Endothelial cell of umbilical vein (primary cell): ENCODE data around the gene FKRP. TPM values are rescaled to one million over a fixed set of nuclear protein-coding genes. Genes with fewer than 3 reads are reported as not detected.

Source experiments
- BruUV-seq: library from RNA; stranded (reverse); fragments of 400-500 nt; replicated peaks from 2 replicates; lab custom pipeline; 2021; lab: Mats Ljungman, UMichigan
- CTCF ChIA-PET: fragments of 300-600, 350-600 bp; sonication (Branson Sonifier 250); formaldehyde crosslinking; loops from one replicate; lab custom pipeline; 2021; ENCODE audit warnings: antibody characterized with exemption, inconsistent platforms; lab: Charles Lee
- POLR2A ChIA-PET: fragments of 300-600, 350-600 bp; sonication (Branson Sonifier 250); formaldehyde crosslinking; loops from one replicate; lab custom pipeline; 2021; ENCODE audit warnings: antibody characterized with exemption, inconsistent platforms; lab: Charles Lee
- DNase-seq: peaks from one replicate; pipeline ENCODE4 v3.0.0-alpha.2; 2011; ENCODE audit warnings: low read depth, low spot score
- FAIRE-seq: peaks from 2 replicates; lab custom pipeline; 2011; peaks lifted over from hg19 to GRCh38; lab: Jason Lieb, UNC
- H2AFZ ChIP-seq: 2 replicates; pipeline ENCODE4 v1.6.0; 2012; ENCODE audit warnings: low read depth, low read length, control low read depth, inconsistent platforms
- H3K27ac ChIP-seq: 2 replicates; pipeline ENCODE4 v1.5.1; 2011; ENCODE audit warnings: low read depth, mild to moderate bottlenecking, control low read depth, low read length, moderate library complexity; ENCODE audit not compliant: insufficient read depth
- H3K27me3 ChIP-seq, 2 experiments: 2 replicates each; pipeline versions ENCODE4 v1.6.0 to v1.6.1; 2011; ENCODE audit warnings: low read length in 2 of 2, mixed read lengths in 1 of 2; ENCODE audit not compliant: control insufficient read depth in 2 of 2, insufficient read depth in 2 of 2
- H3K36me3 ChIP-seq, 2 experiments: 2 replicates in 1 of 2; 3 replicates in 1 of 2; pipeline ENCODE4 v1.5.1; 2011; ENCODE audit warnings: low read length in 2 of 2, mild to moderate bottlenecking in 1 of 2, moderate library complexity in 1 of 2; ENCODE audit not compliant: control insufficient read depth in 2 of 2, insufficient read depth in 2 of 2; ENCODE audit errors: extremely low read depth in 1 of 2
- H3K4me1 ChIP-seq: 3 replicates; pipeline ENCODE4 v1.5.1; 2011; ENCODE audit warnings: mild to moderate bottlenecking, low read length; ENCODE audit not compliant: control insufficient read depth, insufficient read depth; ENCODE audit errors: extremely low read depth
- H3K4me2 ChIP-seq: 2 replicates; pipeline ENCODE4 v1.6.1; 2011; ENCODE audit warnings: low read length, control low read depth, mixed read lengths; ENCODE audit not compliant: insufficient read depth
- H3K4me3 ChIP-seq, 3 experiments: fragments of 200-600 bp in 1 of 3; sonication (generic), shearing (Covaris generic) in 1 of 3; replicated peaks in 1 of 3; 2 replicates each; pipeline ENCODE4 v1.5.1; 2011 to 2016; ENCODE audit warnings: control low read depth in 3 of 3, low read length in 3 of 3, mild to moderate bottlenecking in 2 of 3, inconsistent platforms in 1 of 3, low read depth in 1 of 3, moderate library complexity in 1 of 3; ENCODE audit not compliant: insufficient read depth in 1 of 3
- H3K79me2 ChIP-seq: 2 replicates; pipeline ENCODE4 v1.6.0; 2012; ENCODE audit warnings: low read length, inconsistent platforms; ENCODE audit not compliant: control insufficient read depth, insufficient read depth
- H3K9ac ChIP-seq: replicated peaks from 2 replicates; pipeline ENCODE3; 2011; ENCODE audit warnings: low read length, control low read depth; ENCODE audit not compliant: insufficient read depth; ENCODE audit errors: extremely low read depth
- H3K9me1 ChIP-seq: replicated peaks from 3 replicates; pipeline ENCODE4 v1.6.0; 2011; ENCODE audit warnings: mild to moderate bottlenecking, low read length; ENCODE audit not compliant: control insufficient read depth, insufficient read depth; ENCODE audit errors: extremely low read depth
- H3K9me3 ChIP-seq: replicated peaks from 2 replicates; pipeline ENCODE4 v1.5.1; 2012; ENCODE audit warnings: low read length, inconsistent platforms; ENCODE audit not compliant: control insufficient read depth, insufficient read depth
- H4K20me1 ChIP-seq: replicated peaks from 2 replicates; pipeline ENCODE3; 2011; ENCODE audit warnings: mild to moderate bottlenecking, low read length; ENCODE audit not compliant: control insufficient read depth, insufficient read depth; ENCODE audit errors: extremely low read depth
- FOS ChIP-seq: IDR thresholded peaks from 2 replicates; pipeline ENCODE4 v1.6.1; 2011; ENCODE audit warnings: mild to moderate bottlenecking, low read length, moderate library complexity, borderline replicate concordance; ENCODE audit not compliant: insufficient read depth
- GATA2 ChIP-seq: IDR thresholded peaks from 2 replicates; pipeline ENCODE4 v1.7.0; 2011; ENCODE audit warnings: low read depth, mild to moderate bottlenecking, moderate library complexity, mixed read lengths, low read length; ENCODE audit not compliant: insufficient read length, insufficient read depth
- JUN ChIP-seq: IDR thresholded peaks from 2 replicates; pipeline ENCODE4 v1.6.1; 2011; ENCODE audit warnings: borderline replicate concordance, low read depth; ENCODE audit not compliant: insufficient read length, insufficient read depth
- MAX ChIP-seq: IDR thresholded peaks from 2 replicates; pipeline ENCODE4 v1.6.1; 2011; ENCODE audit not compliant: insufficient read depth, insufficient read length
- MYC ChIP-seq: IDR thresholded peaks from one replicate; pipeline ENCODE4 v1.6.1; 2011; ENCODE audit warnings: mild to moderate bottlenecking, low read depth, low read length
- POLR2A ChIP-seq: IDR thresholded peaks from 2 replicates; pipeline ENCODE4 v1.6.1; 2012; ENCODE audit warnings: low read depth, mild to moderate bottlenecking, control low read depth, low read length
- POLR2AphosphoS5 ChIP-seq: IDR thresholded peaks from 2 replicates; pipeline ENCODE4 v1.6.1; 2012; ENCODE audit warnings: low read depth, mild to moderate bottlenecking, control low read depth, low read length, moderate library complexity; ENCODE audit not compliant: insufficient read depth
- dilution Hi-C: fragments of 300-500 bp; cut with MboI; formaldehyde crosslinking; loops from one replicate; pipeline ENCODE4 v1.15.0; 2019; ENCODE audit warnings: low sequenced_read_pairs; ENCODE audit not compliant: extremely low pct_ligation_motif_present
- intact Hi-C: fragments of 100-400 bp; cut with micrococcal nuclease; formaldehyde crosslinking; loops from one replicate; pipeline ENCODE4 v1.10.0; 2022
- polyA plus RNA-seq, 4 experiments: library from polyadenylated mRNA; depleted of rRNA in 3 of 4; stranded (reverse) in 3 of 4; unstranded in 1 of 4; fragments of >200 nt; gene quantifications; 2 replicates each; pipeline versions ENCODE4 v1.2.1 to v1.2.3, GENCODE V29; 2011 to 2012; ENCODE audit warnings: missing spikeins in 1 of 4
- total RNA-seq: library from RNA; stranded (reverse); gene quantifications from 2 replicates; pipeline ENCODE4 v1.2.3, GENCODE V29; 2021
- TF ChIP-seq, protein P1 (sequence below), 2 donors: IDR thresholded peaks; 1 replicate in 1 of 2; 2 replicates in 1 of 2; pipeline ENCODE4 v1.5.1; 2011; ENCODE audit warnings: low read length in 2 of 2, mild to moderate bottlenecking in 2 of 2, moderate library complexity in 2 of 2, control low read depth in 1 of 2, inconsistent platforms in 1 of 2, low read depth in 1 of 2; ENCODE audit not compliant: insufficient read depth in 1 of 2; ENCODE audit errors: extremely low read depth in 1 of 2

Gene FKRP
- total and polyA plus RNA-seq, 2 donors (not counting 3 experiments of a cell fraction or from before 2014, with no cell fraction given), result 31.5 to 32.8 TPM

GRCh38 chr19:46755853-46756543 is 10.1 kb downstream of the FKRP start:
- intact Hi-C loops, result loop anchor here (1.0 kb wide), 1 partner anchor 30 kb away; no protein-coding TSS in a partner anchor
- FAIRE-seq, result no peak

DNA sequence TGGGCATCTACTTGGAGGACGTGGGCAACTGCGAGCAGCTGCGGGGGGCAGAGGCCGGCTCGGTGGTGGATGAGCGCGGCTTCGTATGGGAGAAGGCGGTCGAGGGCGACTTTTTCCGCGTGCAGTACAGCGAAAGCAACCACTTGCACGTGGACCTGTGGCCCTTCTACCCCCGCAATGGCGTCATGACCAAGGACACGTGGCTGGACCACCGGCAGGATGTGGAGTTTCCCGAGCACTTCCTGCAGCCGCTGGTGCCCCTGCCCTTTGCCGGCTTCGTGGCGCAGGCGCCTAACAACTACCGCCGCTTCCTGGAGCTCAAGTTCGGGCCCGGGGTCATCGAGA is 10.7 kb downstream of the FKRP start:
- no peak for TF ChIP-seq GATA2
- TF ChIP-seq, protein P1, sequence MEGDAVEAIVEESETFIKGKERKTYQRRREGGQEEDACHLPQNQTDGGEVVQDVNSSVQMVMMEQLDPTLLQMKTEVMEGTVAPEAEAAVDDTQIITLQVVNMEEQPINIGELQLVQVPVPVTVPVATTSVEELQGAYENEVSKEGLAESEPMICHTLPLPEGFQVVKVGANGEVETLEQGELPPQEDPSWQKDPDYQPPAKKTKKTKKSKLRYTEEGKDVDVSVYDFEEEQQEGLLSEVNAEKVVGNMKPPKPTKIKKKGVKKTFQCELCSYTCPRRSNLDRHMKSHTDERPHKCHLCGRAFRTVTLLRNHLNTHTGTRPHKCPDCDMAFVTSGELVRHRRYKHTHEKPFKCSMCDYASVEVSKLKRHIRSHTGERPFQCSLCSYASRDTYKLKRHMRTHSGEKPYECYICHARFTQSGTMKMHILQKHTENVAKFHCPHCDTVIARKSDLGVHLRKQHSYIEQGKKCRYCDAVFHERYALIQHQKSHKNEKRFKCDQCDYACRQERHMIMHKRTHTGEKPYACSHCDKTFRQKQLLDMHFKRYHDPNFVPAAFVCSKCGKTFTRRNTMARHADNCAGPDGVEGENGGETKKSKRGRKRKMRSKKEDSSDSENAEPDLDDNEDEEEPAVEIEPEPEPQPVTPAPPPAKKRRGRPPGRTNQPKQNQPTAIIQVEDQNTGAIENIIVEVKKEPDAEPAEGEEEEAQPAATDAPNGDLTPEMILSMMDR (IDR thresholded peaks at IDR 0.05; ENCODE audit: extremely low read depth in 1 of 2, insufficient read depth in 1 of 2, low read depth in 1 of 2, low read length in 2 of 2), result no peak
- TF ChIP-seq JUN, result no peak
- TF ChIP-seq POLR2AphosphoS5, result peak; percentile 19
- no peak for TF ChIP-seq POLR2A
- TF ChIP-seq MYC, result peak; percentile 87
- no peak for TF ChIP-seq FOS
- TF ChIP-seq MAX, result peak; percentile 93
- no peaks in the 10 kb centered on the region for H3K79me2 ChIP-seq
- H2AFZ ChIP-seq, result peak overlapping the region; percentile 4
- H4K20me1 ChIP-seq, result no peaks in the 10 kb centered on the region
- no peak overlapping the region for H3K9ac ChIP-seq
- no peak overlapping the region for H3K4me2 ChIP-seq
- H3K27ac ChIP-seq, result no peak overlapping the region
- dilution Hi-C loops, result no loop called here
- H3K27me3 ChIP-seq, result no peaks in the 10 kb centered on the region
- H3K9me1 ChIP-seq, result no peaks in the 10 kb centered on the region
- POLR2A ChIA-PET, result no interaction called here
- BruUV-seq, result no TSS peak
- no peaks in the 10 kb centered on the region for H3K9me3 ChIP-seq
- H3K36me3 ChIP-seq, result peaks cover 0 to 2% of the 10 kb centered on the region in 2 experiments
- H3K4me3 ChIP-seq, result no peak overlapping the region
- CTCF ChIA-PET, result interaction anchor here (0.5 to 2.8 kb wide), 5 partner anchors 10 to 234 kb away, joined by 3 to 128 read pairs (median 4); partner anchors contain the start of gene PTGIR
- DNase-seq (peak; percentile 35), FAIRE-seq (peak; percentile 77)
- H3K4me1 ChIP-seq, result peaks cover 27% of the 10 kb centered on the region
- intact Hi-C loops, result no loop called here

More at GRCh38 chr19:46755853-46756543, 10.1 kb downstream of the FKRP start:
- H3K27ac ChIP-seq, result no peak overlapping the region
- no peaks in the 10 kb centered on the region for H3K79me2 ChIP-seq
- peak overlapping the region; percentile 37 for H2AFZ ChIP-seq
- no peaks in the 10 kb centered on the region for H4K20me1 ChIP-seq
- dilution Hi-C loops, result no loop called here
- no peak overlapping the region for H3K4me2 ChIP-seq
- H3K27me3 ChIP-seq, result no peaks in the 10 kb centered on the region
- H3K9ac ChIP-seq, result no peak overlapping the region
- DNase-seq, result no peak
- no peak for TF ChIP-seq POLR2AphosphoS5
- no peaks in the 10 kb centered on the region for H3K9me1 ChIP-seq
- H3K4me3 ChIP-seq, result no peak overlapping the region
- BruUV-seq, result no TSS peak
- peaks cover 0 to 2% of the 10 kb centered on the region in 2 experiments for H3K36me3 ChIP-seq
- H3K9me3 ChIP-seq, result no peaks in the 10 kb centered on the region
- ChIA-PET POLR2A (no interaction called here), CTCF (interaction anchor here (0.5 to 6.3 kb wide), 9 partner anchors 10 to 235 kb away, joined by 3 to 128 read pairs (median 4); partner anchors contain the start of genes FKRP and PTGIR)
- H3K4me1 ChIP-seq, result peaks cover 27% of the 10 kb centered on the region
